Aorta (tissue), 5 donors: Measurements from ENCODE around the gene TMEM11. TPM values are rescaled to one million over a fixed set of nuclear protein-coding genes. Genes with fewer than 3 reads are reported as not detected.
A peak's percentile ranks its signal among the peaks of the same experiment; 100 is the strongest.
"Not testable (repeated sequence)": the region's sequence is repeated elsewhere in the genome, so short reads cannot be mapped to it uniquely, and the experiment has no call there.

Source experiments
- ATAC-seq: fragments of 200-7000 bp; cut with Tn5 transposase; one replicate; pipeline ENCODE4 v1.9.1; 2022; ENCODE audit warnings: moderate library complexity; ENCODE audit not compliant: low FRiP score
- DNase-seq, 2 donors: peaks; one replicate each; pipeline ENCODE4 v3.0.0-alpha.2; 2020
- H3K27ac ChIP-seq, 2 donors: one replicate each; pipeline ENCODE4 v1.5.1; 2013; ENCODE audit warnings: low read length in 2 of 2, mild to moderate bottlenecking in 2 of 2, moderate library complexity in 2 of 2, control low read depth in 1 of 2, inconsistent platforms in 1 of 2, low read depth in 1 of 2
- H3K27me3 ChIP-seq, 2 donors: one replicate each; pipeline ENCODE4 v1.6.1; 2013; ENCODE audit warnings: control low read depth in 1 of 2, low read length in 1 of 2, mild to moderate bottlenecking in 1 of 2, moderate library complexity in 1 of 2; ENCODE audit not compliant: insufficient read depth in 2 of 2, control insufficient read depth in 1 of 2
- H3K36me3 ChIP-seq, 2 donors: one replicate each; pipeline ENCODE4 v1.6.1; 2013; ENCODE audit warnings: control low read depth in 1 of 2, low read length in 1 of 2, mild to moderate bottlenecking in 1 of 2; ENCODE audit not compliant: insufficient read depth in 2 of 2, control insufficient read depth in 1 of 2
- H3K4me1 ChIP-seq, 2 donors: one replicate each; pipeline ENCODE4 v1.6.1; 2013; ENCODE audit warnings: low read length in 2 of 2, control low read depth in 1 of 2, mild to moderate bottlenecking in 1 of 2, moderate library complexity in 1 of 2; ENCODE audit not compliant: insufficient read depth in 2 of 2, control insufficient read depth in 1 of 2
- H3K4me3 ChIP-seq, 2 donors: one replicate each; pipeline ENCODE4 v1.5.1; 2013; ENCODE audit warnings: low read length in 2 of 2, control low read depth in 1 of 2, mild to moderate bottlenecking in 1 of 2
- H3K9me3 ChIP-seq: one replicate; pipeline ENCODE4 v1.6.1; 2013; ENCODE audit warnings: mild to moderate bottlenecking, low read length; ENCODE audit not compliant: control insufficient read depth
- WGBS, 2 donors: extraction: QIAGEN DNeasy Blood & Tissue Kit; methylation state at CpG; one replicate each; pipeline ENCODE4 v1.1.7; 2013; 5-methylcytosine and 5-hydroxymethylcytosine counted together
- intact Hi-C, 2 donors: fragments of 100-400 bp; cut with DNase I; formaldehyde crosslinking; loops; one replicate each; pipeline versions ENCODE4 v1.14.2 to v1.15.0; 2022
- polyA plus RNA-seq, 2 donors: library from polyadenylated mRNA; stranded (reverse); fragments of 200-250 nt; gene quantifications; one replicate each; pipeline ENCODE4 v1.2.3, GENCODE V29; 2013
- total RNA-seq, 2 donors: library from RNA; stranded (reverse); fragmentation: NEBNext Ultra II Directional; extraction: Animal tissue kit (Norgen Biotek cat#: 25700); gene quantifications; one replicate each; pipeline ENCODE4 v1.2.1, GENCODE V29; 2021
- donor health status: healthy with polysubstance abuse.
- donor health status: Bipolar disorder and iron deficiency.
- donor health status: DM: no; HTN: no; CAD: no.
- donor health status: DM: no; HTN: no; CAD: no.
- donor health status: DM: yes; HTN: yes; CAD: no.

The TMEM11 gene
- total and polyA plus RNA-seq, 4 donors: 16.8 to 24.5 (median 17.9) TPM

GRCh38 chr17:21233581-21234347 is 19.8 kb upstream of the TMEM11 start:
- WGBS, 2 donors: 73 to 81% methylated on average over 7 of the region's 7 CpGs
- Histone ChIP-seq H3K27ac (no peak overlapping the region), H3K9me3 (peaks cover 1% of the 10 kb centered on the region), H3K4me1 (no peaks in the 10 kb centered on the region), H3K27me3 (no peaks in the 10 kb centered on the region), H3K36me3 (no peaks in the 10 kb centered on the region), H3K4me3 (no peak overlapping the region)
- DNase-seq: peak in 1 of 2 donors; percentile 38
- intact Hi-C loops: no loop called here
- peak; percentile 57 for ATAC-seq

DNA sequence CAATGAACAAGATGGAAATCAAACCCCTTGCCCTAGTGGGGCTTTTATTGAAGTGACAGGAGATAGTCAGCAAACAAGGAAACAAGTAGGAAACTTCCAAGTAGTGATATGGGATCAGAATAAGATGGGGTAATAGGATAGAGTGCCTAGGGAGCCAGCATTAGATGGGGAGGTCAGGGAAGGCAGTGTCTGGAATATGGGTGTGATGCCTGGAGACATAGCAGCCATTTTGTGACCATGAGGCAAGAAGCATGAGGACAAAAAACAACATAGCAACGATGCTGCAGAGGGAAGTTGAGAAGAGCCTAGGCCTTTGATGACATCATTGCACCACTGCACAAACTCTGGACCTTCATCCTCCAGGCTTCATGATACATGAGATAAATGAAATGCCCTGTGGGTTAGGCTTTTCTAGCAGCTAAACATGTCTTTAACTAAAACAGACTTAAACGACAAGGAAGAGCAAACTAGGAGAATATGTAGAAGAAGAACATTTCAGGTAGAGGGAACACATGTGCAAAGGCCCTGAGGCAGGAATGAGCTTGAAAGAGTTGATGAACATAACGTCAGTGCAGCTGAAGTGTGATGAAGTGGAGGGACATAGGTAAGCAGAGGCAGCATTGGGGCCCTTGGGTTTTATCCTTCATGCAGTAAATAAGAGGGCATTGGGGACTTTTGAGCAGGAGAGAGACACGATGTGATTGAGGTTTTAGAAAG is 18.2 kb upstream of the TMEM11 start:
- Histone ChIP-seq H3K4me1 (no peaks in the 10 kb centered on the region), H3K27ac (no peak overlapping the region), H3K36me3 (no peaks in the 10 kb centered on the region), H3K4me3 (no peak overlapping the region), H3K9me3 (peaks cover 1% of the 10 kb centered on the region), H3K27me3 (no peaks in the 10 kb centered on the region)
- intact Hi-C loops: no loop called here
- 88 to 90% methylated on average over 4 of the region's 4 CpGs for WGBS, 2 donors
- ATAC-seq (no peak), DNase-seq (no peak)

GRCh38 chr17:21231533-21231932 is 17.6 kb upstream of the TMEM11 start:
- WGBS, 2 donors: 78 to 79% methylated on average over 6 of the region's 6 CpGs
- DNase-seq: peak in 1 of 2 donors; percentile 33
- Histone ChIP-seq H3K4me1 (no peaks in the 10 kb centered on the region), H3K27ac (no peak overlapping the region), H3K36me3 (no peaks in the 10 kb centered on the region), H3K27me3 (no peaks in the 10 kb centered on the region), H3K4me3 (no peak overlapping the region), H3K9me3 (peaks cover 1% of the 10 kb centered on the region)
- no peak for ATAC-seq
- intact Hi-C loops: no loop called here

- Histone ChIP-seq H3K27me3 (no peaks in the 10 kb centered on the region), H3K4me1 (no peaks in the 10 kb centered on the region), H3K36me3 (no peaks in the 10 kb centered on the region), H3K9me3 (peaks cover 1% of the 10 kb centered on the region), H3K4me3 (no peak overlapping the region), H3K27ac (no peak overlapping the region)
- intact Hi-C loops: no loop called here
- WGBS, 2 donors: 90 to 94% methylated on average over 2 of the region's 2 CpGs
- no peak for ATAC-seq
- DNase-seq: no peak
These were observed 14.9 kb upstream of the TMEM11 start for GRCh38 chr17:21228845-21229244.

GRCh38 chr17:21228111-21228510 is 14.2 kb upstream of the TMEM11 start:
- H3K27ac ChIP-seq: no peak overlapping the region
- no peak for ATAC-seq
- no peak for DNase-seq
- no peaks in the 10 kb centered on the region for H3K4me1 ChIP-seq
- no peaks in the 10 kb centered on the region for H3K27me3 ChIP-seq
- 72 to 77% methylated on average over 4 of the region's 4 CpGs for WGBS, 2 donors
- peaks cover 1% of the 10 kb centered on the region for H3K9me3 ChIP-seq
- H3K36me3 ChIP-seq: no peaks in the 10 kb centered on the region
- intact Hi-C loops: no loop called here
- H3K4me3 ChIP-seq: no peak overlapping the region

DNA sequence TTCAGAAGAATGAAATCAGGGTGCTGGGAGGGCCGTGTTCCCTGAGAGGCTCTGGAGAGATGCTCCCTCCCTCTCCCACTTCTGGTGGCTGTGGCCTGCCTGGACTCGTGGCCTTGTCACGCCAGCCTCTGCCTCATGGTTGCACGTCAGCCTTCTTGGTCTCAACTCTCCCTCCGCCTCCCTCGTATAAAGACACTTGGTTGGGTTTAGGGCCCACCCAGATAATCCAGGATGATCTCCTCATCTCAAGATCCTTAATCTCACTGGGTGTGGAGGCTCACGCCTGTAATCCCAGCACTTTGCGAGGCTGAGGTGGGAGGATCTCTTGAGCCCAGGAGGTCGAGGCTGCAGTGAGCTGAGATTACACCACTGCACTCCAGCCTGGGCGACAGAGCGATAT is 13.3 kb upstream of the TMEM11 start:
- H3K4me1 ChIP-seq, H3K9me3 ChIP-seq, intact Hi-C loops, DNase-seq, H3K27me3 ChIP-seq, H3K27ac ChIP-seq, H3K4me3 ChIP-seq, ATAC-seq, H3K36me3 ChIP-seq: not testable (repeated sequence)
- 88 to 93% methylated on average over 11 of the region's 11 CpGs for WGBS, 2 donors

GRCh38 chr17:21223086-21223485 is 9.1 kb upstream of the TMEM11 start:
- intact Hi-C loops: no loop called here
- no peak overlapping the region for H3K27ac ChIP-seq
- no peak overlapping the region for H3K4me3 ChIP-seq
- no peak for DNase-seq
- H3K4me1 ChIP-seq: no peaks in the 10 kb centered on the region
- ATAC-seq: no peak
- peaks cover 0 to 2% of the 10 kb centered on the region in 2 donors for H3K36me3 ChIP-seq
- H3K9me3 ChIP-seq: no peaks in the 10 kb centered on the region
- WGBS, 2 donors: 90% methylated on average over 6 of the region's 6 CpGs
- H3K27me3 ChIP-seq: no peaks in the 10 kb centered on the region

DNA sequence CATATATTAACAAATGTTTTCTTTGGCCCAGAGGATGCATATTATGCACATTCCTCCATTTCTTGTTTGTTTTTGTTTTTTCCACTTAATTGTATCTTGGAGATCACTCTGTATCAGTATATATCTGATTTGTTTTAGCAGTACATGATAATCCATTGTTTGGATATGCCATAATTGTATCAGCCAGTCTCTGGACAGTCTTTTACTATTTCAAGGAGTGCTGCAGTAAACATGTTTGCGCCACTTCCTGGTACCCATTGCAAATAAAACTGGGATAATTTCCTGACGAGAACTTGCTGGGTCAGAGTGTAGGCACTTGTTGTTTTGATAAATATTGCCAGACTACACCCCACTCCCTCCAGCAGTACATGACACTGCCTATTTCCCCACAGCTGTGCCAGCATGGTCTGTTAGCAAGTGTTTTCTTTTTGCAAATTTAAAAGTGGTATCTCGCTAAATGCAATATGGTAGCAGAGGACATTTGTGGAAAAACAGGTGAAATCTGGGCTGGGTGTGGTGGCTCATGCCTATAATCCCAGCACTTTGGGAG is 4.9 kb upstream of the TMEM11 start:
- 89 to 92% methylated on average over 3 of the region's 3 CpGs for WGBS, 2 donors
- H3K27me3 ChIP-seq: no peaks in the 10 kb centered on the region
- H3K27ac ChIP-seq: no peak overlapping the region
- DNase-seq (no peak), ATAC-seq (no peak)
- no peaks in the 10 kb centered on the region for H3K4me1 ChIP-seq
- no peaks in the 10 kb centered on the region for H3K9me3 ChIP-seq
- H3K36me3 ChIP-seq: peaks cover 0 to 2% of the 10 kb centered on the region in 2 donors
- H3K4me3 ChIP-seq: no peak overlapping the region
- intact Hi-C loops: loop anchor here in 1 of 2 donors (10.0 kb wide), 1 partner anchor 54 kb away; no protein-coding TSS in a partner anchor
